Colonic mucosa (tissue), 4 donors: Measurements from ENCODE around the gene FABP3. TPM values are rescaled to one million over a fixed set of nuclear protein-coding genes. Genes with fewer than 3 reads are reported as not detected.

Experiments used
- DNase-seq: peaks from one replicate; pipeline ENCODE4 v3.0.0-alpha.2; 2020
- H3K27ac ChIP-seq: fragments of 200-600 bp; one replicate; pipeline ENCODE4 v1.8.0; 2021
- H3K27me3 ChIP-seq: fragments of 200-600 bp; one replicate; pipeline ENCODE4 v1.8.0; 2021
- H3K36me3 ChIP-seq: fragments of 200-600 bp; one replicate; pipeline ENCODE4 v1.8.0; 2021
- H3K4me1 ChIP-seq: fragments of 200-600 bp; one replicate; pipeline ENCODE4 v1.8.0; 2021; ENCODE audit warnings: mild to moderate bottlenecking
- H3K4me3 ChIP-seq: fragments of 200-600 bp; one replicate; pipeline ENCODE4 v1.8.0; 2021
- H3K9ac ChIP-seq, 2 donors: one replicate each; pipeline ENCODE4 v1.7.0; 2013; ENCODE audit warnings: control low read depth in 2 of 2, low read depth in 2 of 2, low read length in 2 of 2
- H3K9me3 ChIP-seq: fragments of 200-600 bp; one replicate; pipeline ENCODE4 v1.8.0; 2021
- CTCF ChIP-seq: fragments of 200-600 bp; IDR thresholded peaks from one replicate; pipeline ENCODE4 v1.8.0; 2022; ENCODE audit warnings: antibody characterized with exemption, mild to moderate bottlenecking
- intact Hi-C: fragments of 100-400 bp; cut with DNase I; formaldehyde crosslinking; loops from one replicate; pipeline ENCODE4 v1.14.1; 2022
- total RNA-seq, 2 donors: library from RNA; stranded (reverse); fragmentation: NEBNext Ultra II Directional in 1 of 2; extraction: Animal tissue kit (Norgen Biotek cat#: 25700) in 1 of 2; gene quantifications; one replicate each; pipeline ENCODE4 v1.2.1, GENCODE V29; 2021
- donor health status: healthy.
- donor health status: DM: no; HTN: no; CAD: no.
- donor health status: DM: no; HTN: no; CAD: no.

The FABP3 gene
- total RNA-seq, 2 donors from 2014 or later: 2.8 to 4.7 TPM

- Histone ChIP-seq H3K9me3 (no peaks in the 10 kb centered on the region), H3K27ac (no peak overlapping the region), H3K4me3 (no peak overlapping the region), H3K4me1 (peaks cover 6% of the 10 kb centered on the region), H3K36me3 (no peaks in the 10 kb centered on the region), H3K9ac (peak overlapping the region in 1 of 2 donors; percentile 66), H3K27me3 (no peaks in the 10 kb centered on the region)
- peak; percentile 44 for DNase-seq
- intact Hi-C loops: no loop called here
- TF ChIP-seq CTCF: no peak
Measured at GRCh38 chr1:31381394-31382294, 8.8 kb upstream of the FABP3 start.

- peaks cover 6% of the 10 kb centered on the region for H3K4me1 ChIP-seq
- H3K27me3 ChIP-seq: no peaks in the 10 kb centered on the region
- peak overlapping the region in 1 of 2 donors; percentile 14 for H3K9ac ChIP-seq
- no peaks in the 10 kb centered on the region for H3K9me3 ChIP-seq
- H3K4me3 ChIP-seq: no peak overlapping the region
- no peak for TF ChIP-seq CTCF
- intact Hi-C loops: no loop called here
- DNase-seq: no peak
- no peak overlapping the region for H3K27ac ChIP-seq
- H3K36me3 ChIP-seq: no peaks in the 10 kb centered on the region
Measured at GRCh38 chr1:31380181-31380580, 7.3 kb upstream of the FABP3 start.

GRCh38 chr1:31378001-31378400 lies 5.1 kb upstream of the FABP3 start:
- Histone ChIP-seq H3K36me3 (no peaks in the 10 kb centered on the region), H3K4me1 (peaks cover 14% of the 10 kb centered on the region), H3K4me3 (no peak overlapping the region), H3K27ac (no peak overlapping the region), H3K27me3 (no peaks in the 10 kb centered on the region), H3K9ac (no peak overlapping the region), H3K9me3 (no peaks in the 10 kb centered on the region)
- DNase-seq: no peak
- intact Hi-C loops: no loop called here
- TF ChIP-seq CTCF: no peak

- intact Hi-C loops: no loop called here
- no peak for TF ChIP-seq CTCF
- Histone ChIP-seq H3K36me3 (no peaks in the 10 kb centered on the region), H3K27me3 (no peaks in the 10 kb centered on the region), H3K9ac (no peak overlapping the region), H3K9me3 (no peaks in the 10 kb centered on the region), H3K4me1 (peaks cover 16% of the 10 kb centered on the region), H3K27ac (no peak overlapping the region), H3K4me3 (no peak overlapping the region)
- no peak for DNase-seq
Measured at GRCh38 chr1:31377364-31377863, 4.5 kb upstream of the FABP3 start.

GRCh38 chr1:31376375-31377134 lies 3.7 kb upstream of the FABP3 start:
- H3K27ac ChIP-seq: no peak overlapping the region
- no peaks in the 10 kb centered on the region for H3K9me3 ChIP-seq
- DNase-seq: no peak
- intact Hi-C loops: no loop called here
- TF ChIP-seq CTCF: no peak
- H3K27me3 ChIP-seq: no peaks in the 10 kb centered on the region
- H3K4me1 ChIP-seq: peaks cover 16% of the 10 kb centered on the region
- H3K4me3 ChIP-seq: no peak overlapping the region
- no peaks in the 10 kb centered on the region for H3K36me3 ChIP-seq
- H3K9ac ChIP-seq: no peak overlapping the region
